ENCODE data around the gene SPATA20.

The SPATA20 gene

GRCh38 chr17:50575581-50576210 is 28.7 kb downstream of the SPATA20 start:
- TF ChIP-seq, protein P1, sequence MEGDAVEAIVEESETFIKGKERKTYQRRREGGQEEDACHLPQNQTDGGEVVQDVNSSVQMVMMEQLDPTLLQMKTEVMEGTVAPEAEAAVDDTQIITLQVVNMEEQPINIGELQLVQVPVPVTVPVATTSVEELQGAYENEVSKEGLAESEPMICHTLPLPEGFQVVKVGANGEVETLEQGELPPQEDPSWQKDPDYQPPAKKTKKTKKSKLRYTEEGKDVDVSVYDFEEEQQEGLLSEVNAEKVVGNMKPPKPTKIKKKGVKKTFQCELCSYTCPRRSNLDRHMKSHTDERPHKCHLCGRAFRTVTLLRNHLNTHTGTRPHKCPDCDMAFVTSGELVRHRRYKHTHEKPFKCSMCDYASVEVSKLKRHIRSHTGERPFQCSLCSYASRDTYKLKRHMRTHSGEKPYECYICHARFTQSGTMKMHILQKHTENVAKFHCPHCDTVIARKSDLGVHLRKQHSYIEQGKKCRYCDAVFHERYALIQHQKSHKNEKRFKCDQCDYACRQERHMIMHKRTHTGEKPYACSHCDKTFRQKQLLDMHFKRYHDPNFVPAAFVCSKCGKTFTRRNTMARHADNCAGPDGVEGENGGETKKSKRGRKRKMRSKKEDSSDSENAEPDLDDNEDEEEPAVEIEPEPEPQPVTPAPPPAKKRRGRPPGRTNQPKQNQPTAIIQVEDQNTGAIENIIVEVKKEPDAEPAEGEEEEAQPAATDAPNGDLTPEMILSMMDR (IDR thresholded peaks at IDR 0.05; ENCODE audit: low read depth, low read length), result no peak
- no peak for TF ChIP-seq EZH2phosphoT487 (IDR thresholded peaks at IDR 0.05; ENCODE audit: low read depth)
- no peak overlapping the region for H2AFZ ChIP-seq (ENCODE audit: low read depth, low read length)
- H3K9ac ChIP-seq (ENCODE audit: low read length), result no peak overlapping the region
- H3K79me2 ChIP-seq (ENCODE audit: low read length), result no peaks in the 10 kb centered on the region
- H3K4me2 ChIP-seq (ENCODE audit: low read length), result no peak overlapping the region
- H3K4me1 ChIP-seq (ENCODE audit: low read length), result no peaks in the 10 kb centered on the region
- H3K27ac ChIP-seq (ENCODE audit: low read length), result no peak overlapping the region
- H3K36me3 ChIP-seq (replicated peaks; ENCODE audit: low read depth, low read length), result no peaks in the 10 kb centered on the region
- no peak overlapping the region for H3K4me3 ChIP-seq (ENCODE audit: low read length)
- H3K27me3 ChIP-seq (ENCODE audit: low read depth, low read length), result peaks cover 30% of the 10 kb centered on the region
- H3K9me3 ChIP-seq (ENCODE audit: insufficient read depth, low read length), result no peaks in the 10 kb centered on the region
- H4K20me1 ChIP-seq (ENCODE audit: insufficient read depth, low read length), result no peaks in the 10 kb centered on the region

GRCh38 chr17:50576864-50577263 is 29.9 kb downstream of the SPATA20 start:
- H3K36me3 ChIP-seq (replicated peaks; ENCODE audit: low read depth, low read length), result no peaks in the 10 kb centered on the region
- H3K9me3 ChIP-seq (ENCODE audit: insufficient read depth, low read length), result no peaks in the 10 kb centered on the region
- no peaks in the 10 kb centered on the region for H3K79me2 ChIP-seq (ENCODE audit: low read length)
- TF ChIP-seq, protein P1 (IDR thresholded peaks at IDR 0.05; ENCODE audit: low read depth, low read length), result no peak
- no peak for TF ChIP-seq EZH2phosphoT487 (IDR thresholded peaks at IDR 0.05; ENCODE audit: low read depth)
- no peaks in the 10 kb centered on the region for H4K20me1 ChIP-seq (ENCODE audit: insufficient read depth, low read length)
- no peak overlapping the region for H3K4me3 ChIP-seq (ENCODE audit: low read length)
- H3K4me1 ChIP-seq (ENCODE audit: low read length), result no peaks in the 10 kb centered on the region
- H3K27ac ChIP-seq (ENCODE audit: low read length), result no peak overlapping the region
- peaks cover 32% of the 10 kb centered on the region for H3K27me3 ChIP-seq (ENCODE audit: low read depth, low read length)
- H2AFZ ChIP-seq (ENCODE audit: low read depth, low read length), result no peak overlapping the region
- H3K4me2 ChIP-seq (ENCODE audit: low read length), result no peak overlapping the region
- no peak overlapping the region for H3K9ac ChIP-seq (ENCODE audit: low read length)

- Histone ChIP-seq H3K4me1 (ENCODE audit: low read length) (no peaks in the 10 kb centered on the region), H3K4me2 (ENCODE audit: low read length) (no peak overlapping the region), H3K36me3 (replicated peaks; ENCODE audit: low read depth, low read length) (no peaks in the 10 kb centered on the region), H4K20me1 (ENCODE audit: insufficient read depth, low read length) (no peaks in the 10 kb centered on the region), H3K27ac (ENCODE audit: low read length) (no peak overlapping the region), H3K79me2 (ENCODE audit: low read length) (no peaks in the 10 kb centered on the region), H3K27me3 (ENCODE audit: low read depth, low read length) (peaks cover 38% of the 10 kb centered on the region), H3K4me3 (ENCODE audit: low read length) (no peak overlapping the region), H3K9me3 (ENCODE audit: insufficient read depth, low read length) (no peaks in the 10 kb centered on the region), H2AFZ (ENCODE audit: low read depth, low read length) (no peak overlapping the region), H3K9ac (ENCODE audit: low read length) (no peak overlapping the region)
- no peak for TF ChIP-seq EZH2phosphoT487 (IDR thresholded peaks at IDR 0.05; ENCODE audit: low read depth)
- TF ChIP-seq, protein P1 (IDR thresholded peaks at IDR 0.05; ENCODE audit: low read depth, low read length), result no peak
Measured at GRCh38 chr17:50577451-50577954, 30.5 kb downstream of the SPATA20 start.

- H3K9me3 ChIP-seq (ENCODE audit: insufficient read depth, low read length), result no peaks in the 10 kb centered on the region
Measured at GRCh38 chr17:50578173-50578572, 31.2 kb downstream of the SPATA20 start.

More at GRCh38 chr17:50578173-50578572, 31.2 kb downstream of the SPATA20 start:
- no peaks in the 10 kb centered on the region for H3K36me3 ChIP-seq (replicated peaks; ENCODE audit: low read depth, low read length)
- H3K4me1 ChIP-seq (ENCODE audit: low read length), result no peaks in the 10 kb centered on the region
- TF ChIP-seq EZH2phosphoT487 (IDR thresholded peaks at IDR 0.05; ENCODE audit: low read depth), result no peak
- TF ChIP-seq, protein P1 (IDR thresholded peaks at IDR 0.05; ENCODE audit: low read depth, low read length), result no peak
- no peak overlapping the region for H3K27ac ChIP-seq (ENCODE audit: low read length)
- H2AFZ ChIP-seq (ENCODE audit: low read depth, low read length), result no peak overlapping the region
- no peak overlapping the region for H3K4me3 ChIP-seq (ENCODE audit: low read length)
- H3K27me3 ChIP-seq (ENCODE audit: low read depth, low read length), result peaks cover 44% of the 10 kb centered on the region
- no peaks in the 10 kb centered on the region for H3K79me2 ChIP-seq (ENCODE audit: low read length)
- H3K9ac ChIP-seq (ENCODE audit: low read length), result no peak overlapping the region
- no peaks in the 10 kb centered on the region for H4K20me1 ChIP-seq (ENCODE audit: insufficient read depth, low read length)
- no peak overlapping the region for H3K4me2 ChIP-seq (ENCODE audit: low read length)

Data from OCI-LY3 (cell line).